HG02642 (cell line): ENCODE measurements around the gene ORC5.
"Not testable (repeated sequence)": the region's sequence is repeated elsewhere in the genome, so short reads cannot be mapped to it uniquely, and the experiment has no call there.

Source experiments
- ATAC-seq: cut with Tn5 transposase; IDR thresholded peaks from one replicate; pipeline ENCODE4 v1.9.1; 2021; ENCODE audit warnings: mild to moderate bottlenecking; ENCODE audit not compliant: unreplicated experiment, poor library complexity

Gene ORC5

DNA sequence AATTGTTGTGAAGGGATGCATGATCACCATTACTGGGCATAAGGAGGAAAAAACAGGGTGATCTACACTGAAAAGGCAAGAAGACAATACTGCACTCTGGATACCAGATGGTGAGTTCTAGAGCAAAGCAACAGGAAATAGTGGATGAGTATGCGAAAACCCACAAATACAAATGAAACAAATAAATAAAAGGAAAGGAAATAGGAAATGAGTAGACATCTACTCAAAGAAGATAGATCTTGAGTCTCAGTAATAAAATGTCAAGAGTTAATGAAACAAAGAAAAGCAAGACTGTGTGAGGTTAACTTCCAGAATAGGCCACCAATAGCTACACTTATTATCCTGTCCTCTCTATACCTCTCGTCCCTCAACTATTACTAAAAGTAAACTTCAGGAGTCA is 11.7 kb downstream of the ORC5 start:
- ATAC-seq, result no peak

- ATAC-seq, result no peak
Observed at GRCh38 chr7:104192434-104192833, 15.4 kb downstream of the ORC5 start.

- ATAC-seq, result no peak
Observed at GRCh38 chr7:104185346-104185745, 22.5 kb downstream of the ORC5 start.

GRCh38 chr7:104179178-104179577 is 28.6 kb downstream of the ORC5 start:
- ATAC-seq, result no peak

DNA sequence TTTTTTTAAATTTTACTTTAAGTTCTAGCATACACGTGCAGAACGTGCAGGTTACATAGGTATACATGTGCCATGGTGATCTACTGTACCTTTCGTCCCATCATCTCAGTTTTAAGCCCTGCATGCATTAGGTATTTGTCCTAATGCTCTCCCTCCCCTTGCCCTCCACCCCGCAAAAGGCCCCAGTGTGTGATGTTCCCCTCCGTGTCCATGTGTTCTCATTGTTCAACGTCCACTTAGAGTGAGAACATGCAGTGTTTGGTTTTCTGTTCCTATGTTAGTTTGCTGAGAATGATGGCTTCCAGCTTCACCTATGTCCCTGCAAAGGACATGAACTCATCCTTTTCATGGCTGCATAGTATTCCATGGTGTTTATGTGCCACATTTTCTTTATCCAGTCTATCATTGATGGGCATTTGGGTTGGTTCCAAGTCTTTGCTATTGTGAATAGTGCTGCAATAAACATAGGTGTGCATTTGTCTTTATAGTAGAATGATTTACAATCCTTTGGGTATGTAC is 30.2 kb downstream of the ORC5 start:
- ATAC-seq, result not testable (repeated sequence)

DNA sequence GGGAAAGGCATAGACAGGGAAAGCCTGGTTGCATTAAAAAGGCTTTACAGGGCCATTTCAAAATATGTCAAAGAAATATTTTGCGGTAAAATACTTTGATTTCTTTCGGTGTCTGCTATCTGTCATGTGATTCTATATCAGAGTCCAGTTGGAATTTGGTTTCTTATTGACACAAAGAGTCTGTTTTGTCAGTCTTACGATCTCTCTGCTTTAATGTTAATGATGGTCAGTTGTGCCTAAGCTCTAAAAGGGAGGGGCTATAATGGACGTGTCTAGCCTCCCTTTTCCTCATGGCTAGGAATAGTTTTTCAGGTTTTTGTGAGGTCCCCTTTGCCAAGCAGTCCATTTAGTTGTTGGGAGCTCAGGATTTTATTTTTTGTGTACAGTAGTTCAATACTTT is 31.5 kb downstream of the ORC5 start:
- no peak for ATAC-seq

DNA sequence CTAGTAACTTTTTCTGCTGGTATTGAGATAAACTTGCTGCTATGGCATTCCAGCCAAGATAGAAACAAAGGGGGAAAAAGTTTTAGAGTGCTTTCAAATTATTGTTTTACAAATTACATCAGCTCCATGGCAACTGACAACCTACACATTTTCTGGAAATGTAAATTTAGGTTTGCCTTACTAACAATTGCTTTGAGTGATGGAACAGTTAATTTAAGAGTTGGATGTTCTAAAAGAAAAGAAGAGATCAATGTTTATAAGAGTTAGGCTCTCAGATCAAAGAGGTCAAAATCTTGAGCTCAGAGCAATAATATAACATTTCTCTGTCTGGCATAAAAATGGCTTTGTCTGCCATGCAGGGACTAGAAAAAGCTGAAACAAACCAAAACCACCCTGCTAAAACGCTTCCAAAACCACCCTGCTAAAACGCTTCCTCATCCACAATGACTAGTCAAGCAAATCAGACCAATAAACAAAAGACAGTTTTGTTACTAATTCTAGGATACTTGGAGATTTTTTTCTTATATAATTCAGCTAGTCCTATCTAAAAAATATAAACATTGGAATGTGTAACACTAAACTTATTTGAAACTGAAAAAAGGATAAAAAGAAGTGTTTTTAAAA is 32.3 kb downstream of the ORC5 start:
- ATAC-seq, result no peak

- ATAC-seq, result no peak
Observed at GRCh38 chr7:104174798-104175197, 33.0 kb downstream of the ORC5 start.

GRCh38 chr7:104162081-104162480 is 45.7 kb downstream of the ORC5 start:
- no peak for ATAC-seq

GRCh38 chr7:104161244-104161643 is 46.6 kb downstream of the ORC5 start:
- ATAC-seq, result no peak

DNA sequence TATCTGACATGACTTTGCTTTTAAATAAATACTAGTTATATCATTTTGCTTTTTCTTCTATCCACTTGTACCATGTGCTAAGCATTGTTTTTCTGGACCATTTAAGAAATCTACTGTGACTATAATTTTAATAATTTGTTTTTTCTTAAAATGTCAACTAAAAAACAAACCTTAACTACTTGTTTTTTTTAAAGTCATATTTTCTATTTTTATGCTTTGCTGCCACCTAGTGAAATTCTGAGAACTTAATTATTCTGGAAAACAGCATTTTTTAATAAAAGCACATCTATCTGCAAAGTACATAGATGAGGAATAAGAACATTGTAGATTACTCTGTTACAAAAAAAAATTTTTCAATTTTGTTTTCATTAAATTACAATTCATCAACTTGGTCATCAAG is 47.4 kb downstream of the ORC5 start:
- no peak for ATAC-seq

GRCh38 chr7:104156842-104157277 is 51.0 kb downstream of the ORC5 start:
- no peak for ATAC-seq

- ATAC-seq, result no peak
Observed at GRCh38 chr7:104153287-104153686, 54.5 kb downstream of the ORC5 start.

DNA sequence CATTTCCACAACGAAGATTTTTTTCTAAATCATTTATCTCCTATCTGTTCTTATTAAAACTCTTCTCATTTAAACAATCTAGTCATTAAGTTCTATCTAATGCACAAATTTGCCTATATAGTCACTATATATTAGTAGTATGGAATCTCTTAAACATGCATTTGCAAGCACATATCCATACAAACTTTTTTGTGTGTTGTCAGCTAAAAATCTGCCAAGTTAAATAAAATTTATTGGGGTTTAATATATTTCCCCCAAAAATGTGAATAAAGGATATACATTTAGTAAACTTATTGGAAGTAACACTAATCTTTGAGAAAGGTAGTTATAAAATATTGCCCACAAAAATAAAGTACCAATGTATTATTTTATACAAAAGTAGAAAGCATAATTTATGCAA is 55.3 kb downstream of the ORC5 start:
- no peak for ATAC-seq

DNA sequence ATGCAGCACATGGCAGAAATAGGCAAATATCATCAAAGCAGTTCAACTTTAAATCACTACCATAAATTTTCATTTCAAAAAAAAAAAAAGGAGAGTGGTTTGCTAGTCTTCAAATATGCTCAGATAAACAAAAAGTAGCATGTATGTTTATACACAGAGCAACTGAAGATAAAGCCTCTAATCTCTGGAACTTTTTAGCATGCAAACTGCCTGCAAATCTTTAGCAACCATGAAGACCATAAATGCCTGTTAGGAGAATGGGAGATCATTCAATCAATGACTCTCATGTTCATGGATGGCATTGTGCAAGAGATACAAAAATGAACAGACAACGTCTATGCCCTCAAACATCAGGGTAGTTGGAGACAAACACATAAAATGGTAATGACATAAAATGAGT is 57.3 kb downstream of the ORC5 start:
- no peak for ATAC-seq

DNA sequence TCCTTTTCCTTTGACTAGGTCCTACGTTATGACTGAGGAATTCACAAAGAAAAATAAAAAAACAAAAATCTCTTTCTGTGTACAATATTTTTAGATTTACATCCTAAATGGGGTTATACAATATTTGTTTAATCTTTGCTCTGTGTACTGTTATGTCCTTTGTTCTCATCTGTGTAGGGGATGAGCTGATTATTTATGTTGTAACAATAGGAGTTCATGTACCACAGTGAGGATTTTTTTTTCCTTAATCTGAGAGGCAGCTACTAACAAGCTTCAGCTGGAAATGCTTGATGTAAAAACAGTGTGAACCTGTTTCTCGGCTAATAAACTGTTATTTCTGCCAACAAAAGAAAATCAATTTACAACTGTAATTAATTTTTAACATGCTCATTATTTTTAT is 58.0 kb downstream of the ORC5 start:
- no peak for ATAC-seq

- no peak for ATAC-seq
Observed at GRCh38 chr7:104142147-104142546, 65.7 kb downstream of the ORC5 start.

- no peak for ATAC-seq
Observed at GRCh38 chr7:104137971-104138370, 69.8 kb downstream of the ORC5 start.

GRCh38 chr7:104137511-104137910 is 70.3 kb downstream of the ORC5 start:
- ATAC-seq, result no peak

DNA sequence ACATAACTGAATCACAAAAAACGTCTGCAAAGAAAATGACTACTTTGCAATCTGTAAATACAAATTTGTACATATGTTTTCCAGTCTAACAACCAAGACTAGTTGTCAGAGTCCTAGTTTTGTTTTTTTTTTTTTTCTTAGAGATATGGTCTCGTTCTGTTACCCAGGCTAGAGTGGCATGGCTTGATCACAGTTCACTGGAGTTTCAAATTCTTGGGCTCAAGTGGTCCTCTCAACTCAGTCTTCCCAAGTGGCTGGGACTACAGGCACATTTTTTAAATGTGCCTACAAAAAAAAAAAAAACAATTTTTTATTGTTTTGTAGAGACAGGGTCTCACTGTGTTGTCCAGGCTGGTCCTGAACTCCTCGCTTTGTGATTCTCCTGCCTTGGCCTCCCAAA is 70.8 kb downstream of the ORC5 start:
- no peak for ATAC-seq

GRCh38 chr7:104136561-104136960 is 71.3 kb downstream of the ORC5 start:
- no peak for ATAC-seq

- ATAC-seq, result no peak
Observed at GRCh38 chr7:104135760-104136558, 71.9 kb downstream of the ORC5 start.
